IMR-90 (cell line): ENCODE data around the gene RPTOR.

Experiments
- CEBPB ChIP-seq: IDR thresholded peaks from 2 replicates; pipeline ENCODE4 v1.6.1; 2012; ENCODE audit warnings: low read depth, low read length, improper control_type of control experiment
- CTCF ChIP-seq: conservative IDR thresholded peaks from 2 replicates; pipeline ENCODE4 v1.5.1; 2012; ENCODE audit warnings: mild to moderate bottlenecking, low read depth, low read length, improper control_type of control experiment
- MXI1 ChIP-seq: IDR thresholded peaks from 2 replicates; pipeline ENCODE4 v1.6.1; 2012; ENCODE audit warnings: low read depth, mild to moderate bottlenecking, low read length, moderate library complexity, borderline replicate concordance
- POLR2A ChIP-seq: IDR thresholded peaks from 2 replicates; pipeline ENCODE4 v1.6.1; 2012; ENCODE audit warnings: mild to moderate bottlenecking, low read depth, low read length
- RAD21 ChIP-seq: IDR thresholded peaks from 2 replicates; pipeline ENCODE4 v1.6.1; 2012; ENCODE audit warnings: low read length, improper control_type of control experiment
- RFX5 ChIP-seq: IDR thresholded peaks from 2 replicates; pipeline ENCODE4 v1.8.0; 2012; ENCODE audit warnings: low read depth, mild to moderate bottlenecking, low read length, moderate library complexity
- USF2 ChIP-seq: fragments of 150-350 bp; IDR thresholded peaks from 2 replicates; pipeline ENCODE4 v1.6.1; 2017; ENCODE audit warnings: mild to moderate bottlenecking, antibody characterized with exemption, low read length, low read depth

- TF ChIP-seq RAD21 (no peak), POLR2A (no peak), CTCF (no peak), USF2 (no peak), CEBPB (no peak), MXI1 (no peak), RFX5 (no peak)
Measured at GRCh38 chr17:80696456-80696855, 151.8 kb downstream of the RPTOR start.
